HG03558 (cell line): Measurements from ENCODE around the gene SLC8A2.
"Not testable (repeated sequence)": the region's sequence is repeated elsewhere in the genome, so short reads cannot be mapped to it uniquely, and the experiment has no call there.

Experiments
- ATAC-seq: cut with Tn5 transposase; IDR thresholded peaks from one replicate; pipeline ENCODE4 v1.9.1; 2021; ENCODE audit warnings: moderate number of reproducible peaks; ENCODE audit not compliant: unreplicated experiment; ENCODE audit errors: extremely low read depth

SLC8A2 gene

DNA sequence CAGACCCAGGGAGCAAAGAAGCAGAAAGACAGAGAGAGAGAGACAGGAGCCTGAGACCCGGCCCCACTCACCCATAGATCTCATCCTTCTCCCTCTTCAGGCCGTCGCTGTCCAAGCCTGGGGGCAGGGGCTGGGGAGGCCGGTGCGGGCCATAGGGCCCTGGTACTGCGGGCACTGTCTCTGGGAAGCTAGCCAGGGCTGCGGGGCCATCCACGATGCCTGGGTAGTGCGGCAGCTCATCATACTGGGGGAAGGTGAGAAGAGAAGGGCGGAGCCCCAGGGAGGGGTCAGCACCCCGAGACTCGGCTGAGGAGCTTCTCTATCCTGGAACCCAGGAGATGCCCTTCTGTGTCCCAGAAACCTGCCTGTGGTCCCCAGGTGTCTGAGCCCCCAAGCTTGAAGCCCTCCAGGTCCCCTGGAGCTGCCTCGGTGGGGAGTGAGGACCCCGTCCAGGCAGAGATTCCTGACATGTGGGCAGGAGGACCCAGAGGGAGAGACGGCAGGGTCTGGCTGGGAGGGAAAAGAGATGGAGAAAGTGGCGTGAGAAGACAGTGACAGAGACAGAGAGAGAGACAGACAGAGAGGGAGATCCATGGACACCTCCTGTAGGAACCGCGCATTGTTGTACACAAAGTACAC lies 54.5 kb downstream of the SLC8A2 start:
- no peak for ATAC-seq

DNA sequence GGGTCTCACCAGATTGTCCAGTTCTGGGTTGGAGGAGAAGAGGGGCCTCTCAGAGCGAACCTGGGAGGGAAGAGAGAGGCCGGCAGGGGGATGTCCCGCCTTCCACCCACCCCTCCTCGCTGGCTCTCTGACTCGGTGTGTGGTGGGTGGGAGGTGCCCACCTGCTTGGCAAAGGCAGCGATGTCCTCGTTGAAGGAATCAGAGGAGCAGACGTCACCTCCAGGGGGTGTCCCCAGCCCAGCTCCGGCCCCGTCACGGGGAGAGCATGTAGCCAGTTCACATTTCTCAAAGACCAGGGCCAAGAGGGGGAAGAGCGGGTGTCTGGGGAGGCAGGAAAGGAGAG lies 55.1 kb downstream of the SLC8A2 start:
- no peak for ATAC-seq

DNA sequence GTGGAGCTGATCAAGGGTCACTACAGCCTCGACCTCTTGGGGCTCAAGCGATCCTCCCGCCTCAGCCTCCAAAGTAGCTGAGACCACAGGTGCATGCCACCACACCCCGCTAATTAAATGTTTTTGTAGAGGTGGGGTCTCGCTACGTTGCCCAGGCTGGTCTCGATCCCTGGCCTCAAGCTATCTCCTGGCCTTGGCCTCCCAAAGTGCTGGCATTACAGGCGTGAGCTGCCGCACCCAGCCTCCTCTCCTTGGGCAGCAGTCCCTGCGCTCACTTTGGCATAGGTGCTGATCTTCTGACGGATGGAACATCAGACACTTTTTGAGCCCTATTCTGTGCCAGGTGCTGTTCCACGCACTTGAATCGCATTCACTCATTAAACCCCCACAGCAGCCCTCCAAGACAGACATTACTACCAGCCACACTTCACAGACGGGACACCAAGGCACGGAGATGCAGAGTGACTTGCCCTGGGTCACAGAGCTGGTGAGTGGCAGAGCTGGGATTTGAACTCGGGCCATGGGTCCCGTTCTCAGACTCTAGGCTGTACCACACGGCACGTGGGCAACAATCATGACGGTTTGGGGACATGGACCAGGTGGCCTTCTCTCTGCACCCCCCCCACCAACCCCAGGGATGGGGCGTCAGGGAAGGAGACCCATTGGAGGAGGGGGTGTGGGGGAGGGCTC lies 55.6 kb downstream of the SLC8A2 start:
- no peak for ATAC-seq

DNA sequence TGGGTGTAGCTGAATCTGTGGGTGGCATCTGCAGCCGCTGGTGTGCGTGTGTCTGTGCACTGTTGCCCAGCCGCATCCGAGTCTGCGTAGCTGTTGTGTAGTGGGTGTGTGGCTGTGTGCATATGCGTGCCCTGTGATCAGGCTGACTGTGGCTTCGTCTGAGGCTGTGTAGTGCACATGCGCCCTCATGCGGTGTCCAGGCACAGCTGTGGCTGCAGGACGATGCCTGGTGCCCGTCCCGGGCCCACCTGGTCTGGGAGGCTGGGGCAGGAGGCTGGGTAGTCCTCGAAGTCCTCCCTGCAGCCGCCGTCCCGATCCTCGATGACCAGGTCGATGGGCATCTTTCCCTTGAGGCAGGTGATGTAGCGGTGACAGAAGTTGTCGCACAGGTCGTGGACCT lies 57.2 kb downstream of the SLC8A2 start:
- no peak for ATAC-seq

DNA sequence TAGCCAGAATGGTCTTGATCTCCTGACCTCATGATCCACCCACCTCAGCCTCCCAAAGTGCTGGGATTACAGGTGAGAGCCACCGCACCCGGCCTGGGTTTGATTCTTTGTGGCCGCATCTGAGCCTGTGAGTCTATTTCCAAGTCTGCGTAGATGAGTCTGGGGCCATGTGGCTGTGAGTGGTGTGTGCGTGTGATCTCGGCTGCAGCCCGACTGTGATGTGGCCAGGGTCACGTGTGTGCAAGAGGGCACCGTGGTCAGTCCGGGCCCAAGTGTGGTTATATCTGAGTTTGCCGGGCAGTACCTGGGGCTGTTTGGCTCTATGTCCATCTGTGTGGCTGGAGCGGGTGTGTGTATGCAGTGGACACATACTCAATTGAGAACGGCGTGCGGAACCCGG lies 57.8 kb downstream of the SLC8A2 start:
- ATAC-seq, result no peak

DNA sequence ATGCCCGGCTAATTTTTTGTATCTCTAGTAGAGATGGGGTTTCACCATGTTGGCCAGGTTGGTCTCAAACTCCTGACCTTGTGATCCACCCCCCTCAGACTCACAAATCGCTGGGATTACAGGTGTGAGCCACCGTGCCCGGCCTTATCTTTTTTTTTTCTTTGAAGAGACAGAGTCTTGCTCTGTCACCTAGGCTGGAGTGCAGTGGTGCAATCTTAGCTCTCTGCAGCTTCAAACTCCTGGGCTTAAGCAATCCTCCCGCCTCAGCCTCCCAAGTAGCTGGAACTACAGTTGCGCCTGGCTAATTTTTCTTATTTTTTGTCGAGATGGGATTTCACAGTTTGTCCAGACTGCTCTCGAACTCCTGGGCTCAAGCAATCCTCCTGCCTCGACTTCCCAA lies 60.0 kb downstream of the SLC8A2 start:
- not testable (repeated sequence) for ATAC-seq

DNA sequence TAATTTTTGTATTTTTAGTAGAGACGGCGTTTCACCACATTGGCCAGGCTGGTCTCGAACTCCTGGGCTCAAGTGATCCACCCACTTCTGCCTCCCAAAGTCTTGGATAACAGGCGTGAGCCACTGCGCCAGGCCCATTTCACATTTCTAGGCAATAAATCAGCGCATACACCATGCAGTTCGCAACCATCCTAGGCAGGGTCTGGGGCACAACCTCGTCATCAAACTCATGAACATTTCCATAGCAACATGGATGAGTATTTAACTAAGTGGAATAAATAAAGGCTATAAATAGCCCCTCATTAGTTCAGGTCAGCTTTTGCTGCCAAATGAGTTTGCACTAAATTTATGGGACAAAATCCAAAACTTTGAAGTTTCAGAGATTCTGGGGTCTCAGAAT lies 60.6 kb downstream of the SLC8A2 start:
- no peak for ATAC-seq

DNA sequence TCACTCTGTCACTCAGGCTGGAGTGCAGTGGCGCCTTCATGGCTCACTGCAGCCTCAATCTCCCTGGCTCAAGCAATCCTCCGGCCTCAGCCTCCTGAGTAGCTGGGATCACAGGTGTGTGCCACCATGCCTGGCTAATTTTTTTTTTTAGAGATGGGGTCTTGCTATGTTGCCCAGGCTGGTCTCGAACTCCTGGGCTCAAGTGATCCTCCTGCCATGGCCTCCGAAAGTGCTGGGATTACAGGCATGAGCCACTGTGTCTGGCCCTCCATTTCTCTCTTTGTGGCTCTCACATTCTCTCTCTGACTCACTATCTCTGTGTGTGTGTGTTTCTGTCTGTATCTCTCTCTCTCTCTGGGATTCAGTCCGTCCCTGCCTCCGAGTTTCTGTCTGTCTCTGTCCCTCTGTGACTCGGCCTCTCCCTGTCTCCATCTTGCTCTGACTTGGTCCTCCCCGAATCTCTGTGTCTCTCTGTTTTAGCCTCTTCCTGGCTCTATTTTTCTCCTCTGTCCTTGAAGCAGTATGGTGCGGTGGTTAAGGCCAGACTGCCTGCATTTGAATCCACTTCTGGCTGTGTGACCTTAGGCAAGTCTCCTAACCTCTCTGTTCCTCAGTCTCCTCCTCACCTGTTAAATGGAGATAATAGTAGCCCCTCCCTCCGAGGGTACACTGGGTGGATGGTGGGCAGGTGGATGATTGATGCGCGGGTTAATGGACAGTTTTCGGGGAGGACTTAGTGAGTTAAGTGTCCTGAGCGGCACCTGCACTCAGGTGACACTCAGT lies 63.3 kb downstream of the SLC8A2 start:
- ATAC-seq, result no peak

DNA sequence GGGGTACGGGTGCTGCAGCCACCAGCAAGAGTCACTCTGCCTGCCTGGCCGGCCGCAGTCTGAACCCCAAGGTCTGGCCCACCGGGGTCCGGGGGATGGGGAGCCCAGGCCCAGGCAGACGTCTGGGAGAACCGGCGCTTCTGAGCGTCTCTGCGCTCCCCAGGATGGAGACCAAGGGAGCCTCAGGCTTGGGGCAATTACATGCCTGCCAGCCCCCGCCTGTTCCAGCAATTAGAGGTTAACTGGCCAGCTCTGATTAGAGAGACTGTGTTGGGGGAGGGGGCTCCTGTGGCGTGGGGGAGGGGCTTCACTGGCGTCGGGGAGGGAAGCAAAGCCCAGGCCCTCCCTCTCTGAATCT lies 64.3 kb downstream of the SLC8A2 start:
- ATAC-seq, result no peak

DNA sequence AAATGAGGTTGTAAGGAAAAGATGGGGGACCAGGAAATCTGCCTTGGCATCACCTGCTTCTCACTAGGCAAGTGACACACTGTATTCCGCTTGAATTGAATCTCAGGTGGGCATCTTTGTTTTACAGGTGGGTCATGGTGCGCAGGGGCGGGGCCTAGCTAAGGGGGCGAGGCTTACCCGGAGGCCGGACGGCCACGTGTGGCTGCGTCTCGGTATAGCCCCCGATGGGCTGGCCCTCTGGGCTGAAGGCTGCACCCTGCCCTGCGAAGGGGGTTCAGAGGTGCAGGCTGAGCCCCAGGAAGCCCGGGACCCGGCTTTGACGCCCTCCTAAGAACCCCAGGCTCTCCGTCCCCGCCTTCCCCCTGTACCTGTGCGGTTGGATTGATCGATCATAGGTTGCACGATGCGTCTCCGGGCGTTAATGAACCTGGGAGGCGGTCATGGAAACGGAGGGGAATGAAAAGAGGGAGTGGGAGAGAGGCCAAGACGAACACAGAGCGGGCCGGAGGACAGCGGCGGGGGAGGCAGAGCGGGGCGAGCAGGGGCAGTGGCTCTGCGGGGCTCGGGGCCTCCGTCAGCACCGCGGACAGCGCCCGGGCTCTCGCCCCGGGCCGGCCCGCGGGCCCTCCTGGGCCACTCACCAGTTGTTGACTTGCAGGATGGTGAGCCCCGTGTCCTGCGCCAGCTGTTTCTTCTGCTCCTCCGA lies 64.8 kb downstream of the SLC8A2 start:
- ATAC-seq, result no peak

DNA sequence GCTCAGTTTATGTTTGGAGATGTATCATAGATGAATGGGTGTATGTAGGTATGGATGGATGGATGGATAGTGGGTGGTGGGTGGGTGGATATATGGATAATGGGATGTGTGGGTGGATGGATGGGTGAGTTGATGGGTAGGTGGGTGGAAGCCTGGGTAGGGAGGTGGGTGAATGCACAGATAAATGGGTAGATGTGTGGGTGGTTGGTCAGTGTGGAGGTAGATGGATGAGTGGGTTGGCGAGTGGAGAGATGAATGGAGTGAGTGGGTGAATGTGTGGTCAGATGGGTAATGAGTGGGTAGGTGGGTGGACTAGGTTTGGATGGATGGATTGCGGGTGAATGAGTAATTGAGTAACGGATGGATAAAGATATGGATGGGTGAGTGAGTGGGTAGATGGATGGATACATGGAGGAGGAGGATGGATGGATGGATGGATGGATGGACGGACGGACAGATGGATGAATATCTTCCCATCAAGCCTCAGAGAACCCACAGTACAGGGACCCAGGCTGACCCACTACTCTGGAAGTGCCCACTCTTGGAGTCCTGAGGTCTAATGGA lies 65.8 kb downstream of the SLC8A2 start:
- no peak for ATAC-seq

DNA sequence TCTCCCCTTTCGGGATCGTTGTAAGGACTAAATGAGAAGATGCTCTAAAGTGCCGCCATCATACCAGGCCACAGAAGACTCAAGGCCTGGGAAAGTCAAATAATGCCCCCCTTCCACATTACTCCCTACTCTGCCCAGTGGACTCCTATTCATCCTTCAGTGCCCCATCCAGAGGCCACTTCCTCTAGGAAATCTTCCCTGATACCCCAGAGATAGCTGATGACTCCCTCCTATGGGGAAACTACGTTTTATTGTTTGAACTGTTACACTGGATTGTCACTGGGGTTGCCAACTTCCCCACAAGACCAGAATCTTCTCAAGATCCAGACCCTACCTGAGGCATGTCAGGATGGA lies 66.5 kb downstream of the SLC8A2 start:
- no peak for ATAC-seq

DNA sequence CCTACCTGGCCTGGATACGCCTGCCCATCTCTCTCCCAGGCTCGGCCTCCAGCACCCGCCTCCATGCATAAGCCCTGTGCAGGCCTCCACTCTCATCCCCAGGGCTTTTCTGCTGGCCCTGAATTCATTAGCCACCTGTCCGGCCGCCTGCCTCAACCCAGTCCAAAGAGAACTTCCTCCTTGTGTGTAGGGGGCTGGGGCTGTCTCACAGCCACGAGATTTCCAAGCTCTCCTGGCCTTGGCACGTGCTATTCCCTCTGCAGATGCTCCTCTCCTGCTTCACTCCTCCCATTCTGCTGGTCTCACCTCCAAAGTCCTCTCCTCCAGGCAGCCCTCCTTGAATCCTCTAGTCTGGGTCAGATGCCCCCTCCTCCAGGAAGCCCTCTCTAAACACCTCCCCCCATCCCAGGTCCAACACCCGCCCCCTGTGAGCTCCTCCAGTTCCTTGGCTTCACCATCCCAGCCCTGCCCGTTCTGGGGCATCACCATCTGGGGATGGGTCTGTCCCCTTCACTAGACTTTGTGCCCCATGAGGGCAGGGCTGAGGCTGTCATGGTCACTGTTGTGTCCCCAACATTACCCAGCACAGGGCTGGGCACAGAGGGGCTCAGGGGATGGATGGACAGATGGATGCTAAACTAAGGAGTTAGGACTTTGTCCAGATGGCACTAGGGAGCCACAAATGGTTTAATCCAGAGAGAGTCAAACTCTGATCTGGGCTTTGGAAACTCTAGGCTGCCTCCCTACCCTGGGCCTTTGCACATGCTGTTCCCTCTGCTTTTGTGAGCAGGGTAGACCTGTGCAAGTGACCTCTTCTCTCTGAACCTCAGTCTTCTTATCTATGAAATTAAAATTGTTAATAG lies 67.1 kb downstream of the SLC8A2 start:
- no peak for ATAC-seq

DNA sequence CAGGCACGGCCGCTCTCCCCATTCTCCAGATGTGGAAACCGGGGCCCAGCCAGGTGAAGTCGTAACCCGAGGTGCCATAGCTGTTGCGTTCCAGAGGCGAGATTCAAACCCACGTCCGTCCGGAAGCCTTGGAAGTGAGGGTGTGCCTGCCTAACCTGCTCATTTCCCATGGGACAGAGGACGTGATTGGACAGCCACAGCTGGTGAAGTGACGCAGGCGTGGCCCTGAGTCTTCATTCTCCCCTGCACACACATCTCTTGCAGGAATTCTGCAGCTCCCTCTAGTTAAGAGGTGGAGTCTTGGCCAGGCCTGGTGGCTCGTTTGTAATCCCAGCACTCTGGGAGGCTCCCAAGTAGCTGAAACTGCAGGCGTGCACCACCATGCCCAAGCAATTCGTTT lies 69.2 kb downstream of the SLC8A2 start:
- no peak for ATAC-seq

DNA sequence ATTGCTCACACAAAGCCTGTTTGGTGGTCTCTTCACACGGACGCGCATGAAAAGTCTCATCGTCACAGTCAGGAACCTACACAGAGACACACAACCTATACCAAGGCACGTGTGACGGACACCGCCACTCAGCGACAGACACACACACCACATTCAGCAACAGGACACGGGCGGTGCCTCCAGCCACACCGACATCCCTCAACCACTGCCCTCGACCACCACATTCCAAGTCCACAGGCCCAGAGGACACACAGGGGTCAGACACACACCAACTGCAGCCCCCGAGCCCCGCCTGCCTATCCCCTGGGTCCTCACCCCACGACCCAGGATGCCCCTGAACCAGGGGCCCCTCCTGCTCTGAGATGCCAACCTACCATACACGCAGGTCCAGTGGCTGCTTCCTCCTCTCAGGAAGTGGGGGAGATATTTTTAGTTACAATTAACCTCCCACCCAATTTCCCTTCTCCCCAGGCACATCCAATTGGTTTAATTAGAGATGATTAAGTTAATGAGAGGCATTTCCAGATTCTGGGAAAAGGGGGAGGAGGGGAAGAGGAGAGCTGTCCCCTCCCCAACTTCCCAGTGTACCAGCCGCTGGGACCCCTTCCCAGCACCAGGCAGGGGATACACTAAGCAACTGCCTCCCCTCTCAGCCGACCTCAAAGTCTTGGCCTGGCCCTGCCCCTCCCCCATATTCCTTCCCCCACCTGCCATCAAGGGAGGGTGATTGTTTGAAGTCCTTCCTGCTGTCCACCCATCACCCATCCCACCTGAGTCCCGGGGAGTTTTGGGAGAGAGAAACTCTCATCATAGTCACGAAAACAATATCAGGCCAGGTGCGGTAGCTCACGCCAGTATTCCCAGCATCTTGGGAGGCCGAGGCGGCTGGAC lies 72.7 kb downstream of the SLC8A2 start:
- no peak for ATAC-seq

DNA sequence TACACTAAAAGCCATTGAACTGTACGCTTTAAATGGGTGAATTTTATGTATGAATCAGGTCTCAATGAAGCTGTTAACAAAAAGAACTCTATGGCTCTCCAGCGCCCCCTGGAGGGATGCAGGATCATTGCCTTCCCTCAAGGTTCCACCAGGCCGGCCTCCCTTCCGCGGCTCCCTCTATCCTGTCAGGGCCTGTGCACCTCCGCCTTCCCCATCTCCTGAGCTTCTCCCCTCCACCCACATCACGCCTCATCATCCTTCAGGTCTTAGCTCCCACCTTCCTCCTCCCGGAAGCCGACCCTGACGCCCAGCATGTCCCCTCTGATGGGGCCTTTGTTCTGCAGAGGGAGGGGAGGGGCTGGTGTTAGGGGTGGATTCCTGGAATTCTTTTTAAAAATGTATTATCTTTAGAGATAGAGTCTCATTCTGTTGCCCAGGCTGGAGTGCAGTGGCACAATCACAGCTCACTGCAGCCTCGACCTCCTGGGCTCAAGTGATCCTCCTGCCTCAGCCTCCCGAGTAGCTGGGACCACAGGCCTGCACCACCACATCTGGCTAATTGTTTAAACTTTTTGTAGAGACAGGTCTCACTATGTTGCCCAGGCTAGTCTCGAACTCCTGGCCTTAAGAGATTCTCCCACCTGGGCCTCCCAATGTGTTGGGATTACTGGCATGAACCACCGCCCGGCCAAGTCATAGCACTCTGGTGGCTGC lies 80.0 kb downstream of the SLC8A2 start:
- no peak for ATAC-seq

DNA sequence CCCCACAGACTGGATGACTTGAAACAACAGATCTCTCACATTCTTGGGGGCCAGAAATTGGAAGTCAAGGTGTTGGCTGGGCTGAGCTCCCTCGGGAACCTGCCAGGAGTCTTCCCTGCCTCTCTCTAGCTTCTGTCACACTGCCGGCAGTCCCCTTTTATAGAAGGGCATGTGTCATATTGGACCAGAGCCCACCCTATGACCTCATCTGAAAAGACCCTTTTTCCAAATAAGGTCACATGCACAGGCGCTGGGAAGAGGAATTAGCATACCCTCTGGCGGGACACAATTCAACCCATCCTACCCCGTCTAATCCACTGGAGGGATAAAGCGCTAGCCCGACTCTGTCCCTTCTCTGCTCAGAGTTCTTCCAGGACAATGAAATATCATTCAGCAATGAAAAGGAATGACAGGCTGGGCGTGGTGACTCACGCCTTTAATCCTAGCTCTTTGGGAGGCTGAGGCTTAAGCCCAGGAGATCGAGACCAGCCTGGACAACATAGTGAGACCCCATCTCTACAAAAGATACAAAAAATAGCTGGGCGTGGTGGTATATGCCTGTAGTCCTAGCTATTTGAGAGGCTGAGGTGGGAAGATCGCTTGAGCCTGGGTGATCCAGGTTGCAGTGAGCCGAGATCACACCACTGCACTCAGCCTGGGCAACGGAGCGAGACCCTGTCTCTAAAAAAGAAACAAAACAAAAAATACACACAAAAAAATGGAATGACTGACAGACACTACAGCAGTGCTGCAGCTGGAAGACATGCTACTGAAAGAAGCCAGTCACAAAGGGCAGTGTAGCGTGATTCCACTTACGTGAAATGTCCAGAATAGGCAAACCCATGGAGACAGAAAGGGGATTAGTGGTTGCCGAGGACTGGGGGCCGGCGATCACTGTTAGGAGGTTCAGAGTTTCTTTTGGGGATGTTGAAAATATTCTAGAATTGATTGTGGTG lies 80.9 kb downstream of the SLC8A2 start:
- no peak for ATAC-seq
